HG03565 (cell line): Measurements from ENCODE around the gene EME2.
"Not testable (repeated sequence)": the region's sequence is repeated elsewhere in the genome, so short reads cannot be mapped to it uniquely, and the experiment has no call there.

ENCODE experiments used
- ATAC-seq: cut with Tn5 transposase; IDR thresholded peaks from one replicate; pipeline ENCODE4 v1.9.1; 2021; ENCODE audit warnings: mild to moderate bottlenecking, moderate library complexity; ENCODE audit not compliant: unreplicated experiment

The EME2 gene

GRCh38 chr16:1790261-1790610, 17.6 kb downstream of the EME2 start:
- ATAC-seq, result no peak

GRCh38 chr16:1790611-1791255, 18.1 kb downstream of the EME2 start:
- ATAC-seq, result no peak

- ATAC-seq, result no peak
Observed at GRCh38 chr16:1791256-1791942, 18.8 kb downstream of the EME2 start.

GRCh38 chr16:1791943-1792812, 19.6 kb downstream of the EME2 start:
- no peak for ATAC-seq

- ATAC-seq, result no peak
Observed at GRCh38 chr16:1792836-1793577, 20.4 kb downstream of the EME2 start.

- no peak for ATAC-seq
Observed at GRCh38 chr16:1793578-1794220, 21.1 kb downstream of the EME2 start, which contains the start of gene IGFALS. Gene IGFALS (minus strand): TSS chr16:1793705. CDS start chr16:1793652, 53 bp downstream.

- ATAC-seq, result no peak
Observed at GRCh38 chr16:1794221-1794871, 21.7 kb downstream of the EME2 start.

GRCh38 chr16:1794908-1795666, 22.5 kb downstream of the EME2 start:
- no peak for ATAC-seq

- ATAC-seq, result not testable (repeated sequence)
Observed at GRCh38 chr16:1799263-1799662, 26.7 kb downstream of the EME2 start.

GRCh38 chr16:1800701-1801100, 28.1 kb downstream of the EME2 start:
- no peak for ATAC-seq

GRCh38 chr16:1807626-1808025, 35.0 kb downstream of the EME2 start:
- ATAC-seq, result no peak

- ATAC-seq, result no peak
Observed at GRCh38 chr16:1808691-1809090, 36.1 kb downstream of the EME2 start.

GRCh38 chr16:1809281-1809801, 36.7 kb downstream of the EME2 start:
- no peak for ATAC-seq

GRCh38 chr16:1810106-1810505, 37.5 kb downstream of the EME2 start:
- ATAC-seq, result no peak

- ATAC-seq, result no peak
Observed at GRCh38 chr16:1810536-1810935, 37.9 kb downstream of the EME2 start.

- no peak for ATAC-seq
Observed at GRCh38 chr16:1812732-1813163, 40.1 kb downstream of the EME2 start.

GRCh38 chr16:1815461-1815860, 42.9 kb downstream of the EME2 start:
- no peak for ATAC-seq

- ATAC-seq, result no peak
Observed at GRCh38 chr16:1816396-1817275, 44.0 kb downstream of the EME2 start.
